ENCODE results near the gene FUZ.
"Not testable (repeated sequence)": the region's sequence is repeated elsewhere in the genome, so short reads cannot be mapped to it uniquely, and the experiment has no call there.

Gene FUZ

DNA sequence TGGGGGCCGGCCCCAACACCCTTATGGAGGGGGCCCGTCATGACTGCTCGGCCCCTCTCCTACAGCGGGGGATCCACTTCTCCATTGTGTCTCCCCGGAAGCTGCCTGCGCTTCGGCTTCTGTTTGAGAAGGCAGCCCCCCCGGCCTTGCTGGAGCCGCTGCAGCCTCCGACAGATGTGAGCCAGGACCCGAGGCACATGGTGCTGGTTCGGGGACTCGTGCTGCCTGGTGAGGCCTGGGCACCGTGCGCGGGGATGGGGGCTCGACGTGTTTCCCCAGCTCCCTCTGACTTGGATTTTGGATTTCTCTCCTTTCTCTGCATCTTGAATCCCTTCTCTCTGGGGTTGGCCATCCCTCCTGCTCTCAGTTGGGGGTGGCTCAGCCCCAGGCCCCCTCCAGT lies 16.6 kb upstream of the FUZ start:
- POLR2A ChIA-PET, result no interaction called here
- CTCF ChIA-PET, result no interaction called here
- H3K4me3 ChIP-seq (ENCODE audit: low read depth, low read length), result no peak overlapping the region
- TF ChIP-seq, protein P1, sequence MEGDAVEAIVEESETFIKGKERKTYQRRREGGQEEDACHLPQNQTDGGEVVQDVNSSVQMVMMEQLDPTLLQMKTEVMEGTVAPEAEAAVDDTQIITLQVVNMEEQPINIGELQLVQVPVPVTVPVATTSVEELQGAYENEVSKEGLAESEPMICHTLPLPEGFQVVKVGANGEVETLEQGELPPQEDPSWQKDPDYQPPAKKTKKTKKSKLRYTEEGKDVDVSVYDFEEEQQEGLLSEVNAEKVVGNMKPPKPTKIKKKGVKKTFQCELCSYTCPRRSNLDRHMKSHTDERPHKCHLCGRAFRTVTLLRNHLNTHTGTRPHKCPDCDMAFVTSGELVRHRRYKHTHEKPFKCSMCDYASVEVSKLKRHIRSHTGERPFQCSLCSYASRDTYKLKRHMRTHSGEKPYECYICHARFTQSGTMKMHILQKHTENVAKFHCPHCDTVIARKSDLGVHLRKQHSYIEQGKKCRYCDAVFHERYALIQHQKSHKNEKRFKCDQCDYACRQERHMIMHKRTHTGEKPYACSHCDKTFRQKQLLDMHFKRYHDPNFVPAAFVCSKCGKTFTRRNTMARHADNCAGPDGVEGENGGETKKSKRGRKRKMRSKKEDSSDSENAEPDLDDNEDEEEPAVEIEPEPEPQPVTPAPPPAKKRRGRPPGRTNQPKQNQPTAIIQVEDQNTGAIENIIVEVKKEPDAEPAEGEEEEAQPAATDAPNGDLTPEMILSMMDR (IDR thresholded peaks at IDR 0.05; ENCODE audit: insufficient read depth, low read length, missing control alignments), result no peak
- DNase-seq (ENCODE audit: low read depth, low spot score), result no peak

GRCh38 chr19:49829200-49829599 lies 16.1 kb upstream of the FUZ start:
- no peak overlapping the region for H3K4me3 ChIP-seq (ENCODE audit: low read depth, low read length)
- ChIA-PET CTCF (no interaction called here), POLR2A (interaction anchor here (0.6 kb wide), 1 partner anchor 48 kb away, joined by 3 read pairs; no protein-coding TSS in a partner anchor)
- no peak for DNase-seq (ENCODE audit: low read depth, low spot score)
- TF ChIP-seq, protein P1 (IDR thresholded peaks at IDR 0.05; ENCODE audit: insufficient read depth, low read length, missing control alignments), result no peak

DNA sequence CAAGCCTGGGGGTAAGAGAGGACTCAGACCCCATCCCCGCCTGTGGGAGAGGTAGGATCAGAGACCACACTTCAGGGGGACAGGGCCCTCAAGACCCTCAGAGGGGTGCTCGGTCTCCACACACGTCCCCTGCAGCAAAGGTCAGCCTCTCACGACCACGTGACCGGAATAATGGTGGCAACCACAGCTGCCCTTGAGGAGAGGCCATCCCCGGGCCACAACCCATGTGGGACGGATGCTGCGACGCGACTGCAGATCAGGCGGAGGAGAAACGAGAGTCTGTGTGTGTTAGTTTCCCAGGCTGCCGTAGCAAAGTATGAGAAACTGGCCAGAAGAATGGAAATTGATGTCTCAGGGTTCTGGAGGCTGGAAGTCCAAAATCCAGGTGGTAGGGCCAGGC lies 13.9 kb upstream of the FUZ start:
- no peak for DNase-seq (ENCODE audit: low read depth, low spot score)
- ChIA-PET POLR2A (no interaction called here), CTCF (no interaction called here)
- TF ChIP-seq, protein P1 (IDR thresholded peaks at IDR 0.05; ENCODE audit: insufficient read depth, low read length, missing control alignments), result no peak
- no peak overlapping the region for H3K4me3 ChIP-seq (ENCODE audit: low read depth, low read length)

DNA sequence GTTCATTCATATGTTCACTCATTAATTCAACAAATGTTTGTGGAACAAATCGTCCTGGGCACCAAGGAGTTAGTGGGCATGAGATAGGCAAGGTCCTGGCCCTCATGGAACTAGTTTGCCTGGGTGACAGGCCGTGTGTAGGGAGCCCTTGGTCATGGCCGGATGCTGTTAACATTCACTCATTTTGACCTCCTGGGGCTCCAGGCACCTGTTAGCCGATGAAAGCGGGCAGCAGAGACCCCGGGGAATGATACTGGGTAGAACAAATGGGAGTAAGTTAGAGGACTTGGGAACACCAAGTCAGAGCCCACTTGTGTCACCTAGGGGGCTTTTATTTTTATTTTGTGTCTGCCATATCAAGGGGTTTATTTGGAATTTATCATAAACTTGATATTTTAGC lies 11.6 kb upstream of the FUZ start:
- no peak for DNase-seq (ENCODE audit: low read depth, low spot score)
- ChIA-PET CTCF (interaction anchor here (1.3 to 1.6 kb wide), 3 partner anchors 13 to 107 kb away, joined by 3 to 5 read pairs (median 3); no protein-coding TSS in a partner anchor), POLR2A (no interaction called here)
- TF ChIP-seq, protein P1 (IDR thresholded peaks at IDR 0.05; ENCODE audit: insufficient read depth, low read length, missing control alignments), result no peak
- no peak overlapping the region for H3K4me3 ChIP-seq (ENCODE audit: low read depth, low read length)

DNA sequence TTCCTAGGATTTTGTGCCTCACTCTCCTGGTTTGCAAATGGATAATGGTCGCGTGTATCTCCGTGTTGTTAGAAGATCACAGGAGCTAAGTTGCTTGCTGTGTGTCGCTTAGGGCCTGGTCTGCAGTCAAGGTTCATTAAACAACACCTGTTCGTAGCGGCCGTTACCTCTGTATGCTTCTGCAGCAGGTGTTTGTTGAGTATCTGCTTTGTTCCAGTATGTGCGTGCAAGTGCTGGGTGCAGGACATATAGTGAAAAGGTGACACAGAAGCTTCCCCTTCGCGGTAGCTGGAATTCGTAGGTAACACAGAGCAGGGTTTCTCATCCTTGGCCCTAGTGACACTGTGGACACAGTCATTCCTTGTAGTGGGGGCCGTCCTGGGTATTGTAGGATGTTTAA lies 10.4 kb upstream of the FUZ start:
- H3K4me3 ChIP-seq (ENCODE audit: low read depth, low read length), result no peak overlapping the region
- POLR2A ChIA-PET, result interaction anchor here (0.6 kb wide), 1 partner anchor 42 kb away, joined by 6 read pairs; no protein-coding TSS in a partner anchor
- no peak for DNase-seq (ENCODE audit: low read depth, low spot score)
- TF ChIP-seq, protein P1 (IDR thresholded peaks at IDR 0.05; ENCODE audit: insufficient read depth, low read length, missing control alignments), result no peak
- CTCF ChIA-PET, result no interaction called here

DNA sequence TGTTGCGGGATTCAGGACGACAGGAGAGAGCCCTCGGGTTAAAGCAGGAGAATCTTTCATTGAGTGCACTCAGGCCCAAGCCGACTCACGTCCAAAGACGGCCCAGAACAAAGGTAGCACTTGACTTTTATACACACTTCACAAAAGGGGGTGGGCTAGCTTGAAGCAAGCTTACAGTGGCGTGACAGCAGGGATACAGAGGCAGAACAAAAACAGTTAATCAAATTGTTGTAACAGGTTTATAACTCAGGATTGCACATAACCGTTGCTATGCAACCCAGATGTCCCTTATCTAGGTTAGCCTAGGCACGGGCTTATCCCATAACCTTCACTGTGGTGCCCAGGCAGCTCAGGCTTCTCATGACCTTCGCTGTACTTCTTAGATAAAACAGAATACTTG lies 7.0 kb upstream of the FUZ start:
- H3K4me3 ChIP-seq (ENCODE audit: low read depth, low read length), result no peak overlapping the region
- no peak for DNase-seq (ENCODE audit: low read depth, low spot score)
- POLR2A ChIA-PET, result no interaction called here
- TF ChIP-seq, protein P1 (IDR thresholded peaks at IDR 0.05; ENCODE audit: insufficient read depth, low read length, missing control alignments), result no peak
- CTCF ChIA-PET, result no interaction called here

DNA sequence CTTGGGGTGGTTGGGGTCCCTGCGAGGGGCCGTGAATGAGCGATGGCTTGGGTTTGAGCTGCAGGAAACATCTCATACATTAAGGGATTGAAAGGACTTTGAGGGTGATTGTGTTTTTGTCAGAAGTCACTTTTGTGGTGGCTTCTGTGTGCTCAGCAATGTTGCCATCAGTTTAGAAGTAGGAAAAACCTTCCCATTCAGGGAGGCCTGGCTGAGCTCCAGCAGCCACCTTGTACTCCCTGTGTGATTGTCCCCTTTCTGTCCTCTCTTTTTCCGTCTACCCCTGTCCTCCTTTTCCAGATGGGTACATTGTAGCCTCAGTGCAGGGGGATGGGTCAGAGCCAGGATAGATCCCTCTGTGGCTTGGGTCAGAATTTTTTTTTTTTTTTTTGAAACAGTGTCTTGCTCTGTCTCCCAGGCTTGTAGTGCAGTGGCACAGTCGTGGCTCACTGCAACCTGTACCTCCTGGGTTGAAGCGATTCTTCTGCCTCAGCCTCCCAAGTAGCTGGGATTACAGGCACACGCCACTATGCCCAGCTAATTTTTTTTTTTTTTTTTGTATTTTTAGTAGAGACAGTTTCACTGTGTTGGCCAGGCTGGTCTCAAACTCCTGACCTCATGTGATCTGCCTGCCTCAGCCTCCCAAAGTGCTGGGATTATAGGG lies 6.5 kb upstream of the FUZ start:
- CTCF ChIA-PET, result interaction anchor here (1.0 to 1.4 kb wide), 3 partner anchors 9 to 102 kb away, joined by 4 to 7 read pairs (median 5); partner anchors contain the start of gene PTOV1
- POLR2A ChIA-PET; DNase-seq (ENCODE audit: low read depth, low spot score): not testable (repeated sequence)
- H3K4me3 ChIP-seq (ENCODE audit: low read depth, low read length), result peak overlapping the region; percentile 92
